GM12874 (cell line): ENCODE data around the gene ZNF143.

Experiments used
- TF ChIP-seq, protein P1 (sequence below): IDR thresholded peaks from 2 replicates; pipeline ENCODE4 v1.5.1; 2011; ENCODE audit warnings: low read depth, mild to moderate bottlenecking, control low read depth, low read length, moderate library complexity; ENCODE audit not compliant: insufficient read depth

ZNF143 gene

DNA sequence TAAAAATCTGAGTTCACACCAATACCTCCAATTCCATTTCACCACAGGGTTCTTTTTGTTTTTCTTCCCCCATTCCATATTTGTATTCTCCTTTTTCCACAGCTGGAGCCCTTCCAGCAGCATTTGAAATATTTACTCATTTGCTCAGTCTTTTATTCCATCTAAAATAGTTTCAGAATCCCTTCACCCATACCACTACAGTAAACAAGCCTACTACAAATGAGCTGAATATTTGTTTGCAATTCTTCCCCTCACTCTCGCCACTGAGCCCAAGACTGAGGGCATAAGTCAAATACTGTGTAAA is 46.4 kb downstream of the ZNF143 start:
- TF ChIP-seq, protein P1, sequence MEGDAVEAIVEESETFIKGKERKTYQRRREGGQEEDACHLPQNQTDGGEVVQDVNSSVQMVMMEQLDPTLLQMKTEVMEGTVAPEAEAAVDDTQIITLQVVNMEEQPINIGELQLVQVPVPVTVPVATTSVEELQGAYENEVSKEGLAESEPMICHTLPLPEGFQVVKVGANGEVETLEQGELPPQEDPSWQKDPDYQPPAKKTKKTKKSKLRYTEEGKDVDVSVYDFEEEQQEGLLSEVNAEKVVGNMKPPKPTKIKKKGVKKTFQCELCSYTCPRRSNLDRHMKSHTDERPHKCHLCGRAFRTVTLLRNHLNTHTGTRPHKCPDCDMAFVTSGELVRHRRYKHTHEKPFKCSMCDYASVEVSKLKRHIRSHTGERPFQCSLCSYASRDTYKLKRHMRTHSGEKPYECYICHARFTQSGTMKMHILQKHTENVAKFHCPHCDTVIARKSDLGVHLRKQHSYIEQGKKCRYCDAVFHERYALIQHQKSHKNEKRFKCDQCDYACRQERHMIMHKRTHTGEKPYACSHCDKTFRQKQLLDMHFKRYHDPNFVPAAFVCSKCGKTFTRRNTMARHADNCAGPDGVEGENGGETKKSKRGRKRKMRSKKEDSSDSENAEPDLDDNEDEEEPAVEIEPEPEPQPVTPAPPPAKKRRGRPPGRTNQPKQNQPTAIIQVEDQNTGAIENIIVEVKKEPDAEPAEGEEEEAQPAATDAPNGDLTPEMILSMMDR, result no peak

DNA sequence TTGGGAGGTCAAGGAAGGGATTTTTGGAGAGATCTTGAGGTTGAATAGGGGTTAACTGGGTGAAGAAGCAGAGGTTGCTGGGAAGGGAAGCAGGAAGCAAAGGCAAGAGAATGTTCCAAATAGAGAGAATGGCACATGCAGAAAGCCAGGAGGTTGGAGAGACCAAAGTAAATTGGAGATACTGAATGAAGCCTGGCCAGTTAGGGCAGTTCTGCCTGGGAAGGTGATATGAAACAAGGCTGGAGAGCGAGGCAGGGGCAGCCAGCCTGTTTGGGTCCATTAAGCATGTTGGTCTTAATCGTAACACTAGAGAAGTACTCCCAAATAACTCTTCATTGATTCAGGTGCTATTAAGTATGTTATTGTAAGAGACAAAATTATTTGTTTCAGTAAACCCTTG is 48.2 kb downstream of the ZNF143 start:
- TF ChIP-seq, protein P1, result no peak

DNA sequence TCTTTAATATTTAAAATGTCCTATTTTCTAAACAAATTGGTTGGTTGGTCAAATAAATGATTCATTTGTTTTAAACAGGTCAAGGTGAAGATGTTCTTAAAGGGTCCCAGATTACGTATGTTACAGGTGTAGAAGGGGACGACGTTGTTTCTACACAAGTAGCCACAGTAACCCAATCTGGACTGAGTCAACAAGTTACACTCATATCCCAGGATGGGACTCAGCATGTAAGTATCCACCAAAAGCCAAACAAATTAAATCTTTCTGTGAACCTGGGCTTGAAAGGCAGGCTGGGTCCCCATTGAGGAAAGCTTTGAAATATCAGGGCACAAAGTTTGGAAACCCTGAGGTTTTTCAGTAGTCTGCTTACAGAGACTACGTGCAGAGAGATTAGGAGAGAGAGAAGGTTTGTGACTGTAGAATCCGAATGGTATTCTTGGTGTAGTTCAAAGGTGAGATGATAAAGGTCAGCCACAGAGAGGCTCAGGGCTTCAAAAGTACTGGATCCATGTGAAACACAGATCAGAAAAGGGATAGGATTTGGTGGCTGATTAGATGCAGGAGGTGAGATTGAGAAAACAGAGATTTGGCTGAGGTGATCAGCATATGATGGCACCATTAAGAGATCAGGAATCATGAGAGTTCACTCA is 51.7 kb downstream of the ZNF143 start:
- TF ChIP-seq, protein P1, result no peak

DNA sequence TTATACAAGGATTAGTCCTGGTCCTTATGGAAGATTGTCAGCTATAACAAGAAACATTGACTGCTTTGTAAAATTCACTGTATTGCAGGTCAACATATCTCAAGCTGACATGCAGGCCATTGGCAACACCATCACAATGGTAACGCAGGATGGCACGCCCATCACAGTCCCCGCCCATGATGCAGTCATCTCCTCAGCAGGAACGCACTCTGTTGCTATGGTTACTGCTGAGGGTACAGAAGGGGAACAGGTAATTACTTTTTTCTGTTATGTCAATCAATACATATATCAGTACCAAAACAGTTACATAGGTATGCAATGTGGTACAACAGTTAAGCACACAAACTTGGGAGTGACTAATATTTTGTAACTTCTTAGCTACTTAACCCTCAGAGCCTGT is 55.3 kb downstream of the ZNF143 start:
- TF ChIP-seq, protein P1, result no peak

DNA sequence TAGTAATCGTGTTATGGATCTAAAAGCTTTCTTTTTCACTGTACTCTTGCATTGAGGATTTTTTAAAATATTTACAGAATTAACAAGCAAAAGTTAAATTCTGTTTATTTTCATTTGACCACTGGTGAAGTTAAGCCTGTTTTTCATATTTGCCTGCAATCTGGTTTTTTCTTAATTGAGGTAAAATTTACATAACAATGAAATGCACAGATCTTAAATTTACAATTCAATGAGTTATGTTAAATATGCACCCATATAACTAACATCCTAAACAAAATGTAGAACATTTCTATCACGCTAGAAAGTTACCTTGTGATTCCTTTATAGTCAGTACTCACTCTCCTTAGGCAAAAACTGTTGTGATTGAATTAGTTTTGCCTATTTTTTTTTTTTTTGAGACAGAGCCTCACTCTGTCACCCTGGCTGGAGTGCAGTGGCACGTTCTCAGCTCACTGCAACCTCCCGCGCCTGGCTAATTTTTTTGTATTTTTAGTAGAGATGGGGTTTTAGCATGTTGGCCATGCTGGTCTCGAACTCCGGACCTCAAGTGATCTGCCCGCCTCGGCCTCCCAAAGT is 58.1 kb downstream of the ZNF143 start:
- TF ChIP-seq, protein P1, result no peak

DNA sequence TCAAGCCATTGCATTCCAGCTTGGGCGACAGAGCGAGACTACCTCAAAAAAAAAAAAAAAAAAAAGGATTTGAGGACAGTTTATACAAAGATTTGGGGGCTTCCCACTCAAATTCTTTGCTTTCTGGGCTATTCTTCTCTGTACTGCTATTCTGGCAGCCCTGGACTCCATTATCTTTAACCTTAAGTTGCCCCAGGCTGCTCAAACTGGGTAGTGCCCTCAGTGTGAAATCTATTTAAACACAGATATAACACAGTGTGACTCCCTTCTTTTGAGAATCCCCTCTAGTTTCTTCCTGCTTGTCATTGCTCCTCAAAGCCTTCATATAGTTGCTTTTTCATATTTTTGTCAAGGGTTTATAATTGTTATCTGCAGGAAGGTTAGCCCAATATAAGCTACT is 63.2 kb downstream of the ZNF143 start:
- TF ChIP-seq, protein P1, result no peak

DNA sequence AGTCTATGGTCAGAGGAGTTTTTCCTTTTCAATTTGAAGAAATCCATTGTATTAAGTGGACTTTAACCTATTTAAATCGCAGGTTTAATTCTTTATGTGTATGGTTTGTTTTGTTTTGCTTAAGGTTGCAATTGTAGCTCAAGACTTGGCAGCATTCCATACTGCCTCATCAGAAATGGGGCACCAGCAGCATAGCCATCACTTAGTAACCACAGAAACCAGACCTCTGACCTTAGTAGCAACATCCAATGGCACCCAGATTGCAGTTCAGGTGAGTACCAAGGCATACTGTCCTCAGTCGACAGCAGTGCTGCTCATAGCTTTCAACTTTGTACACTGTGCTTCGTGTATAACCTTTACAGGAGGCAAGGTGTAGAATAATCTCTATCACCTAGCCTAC is 64.3 kb downstream of the ZNF143 start:
- TF ChIP-seq, protein P1, result no peak
